ENCODE measurements around the gene ADAMTSL1. TPM values are rescaled to one million over a fixed set of nuclear protein-coding genes. Genes with fewer than 3 reads are reported as not detected.

Gene ADAMTSL1
- polyA plus RNA-seq, 10 donors = 10.8 to 27.8 (median 16.3) TPM

DNA sequence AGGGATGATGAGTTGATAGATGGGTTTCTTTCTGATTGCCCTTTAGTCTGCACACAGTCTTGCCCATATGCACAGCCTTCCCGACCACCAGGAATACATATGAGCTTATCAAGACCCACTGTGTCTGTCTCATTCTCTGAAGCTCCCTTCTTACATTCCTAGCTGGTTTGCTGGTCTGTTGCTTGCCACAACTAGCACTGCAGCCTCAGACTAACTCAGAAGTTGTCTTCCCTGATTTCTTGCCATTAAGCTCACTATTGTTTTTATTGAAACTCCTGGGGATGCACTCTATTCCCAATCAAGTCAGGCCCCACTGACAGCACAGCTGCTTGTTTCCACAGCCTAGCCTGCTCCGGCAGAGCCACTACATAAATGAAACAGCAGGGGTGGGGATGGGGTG, 461.6 kb downstream of the ADAMTSL1 start:
- DNase-seq = peak in 1 of 3 donors; percentile 36

DNA sequence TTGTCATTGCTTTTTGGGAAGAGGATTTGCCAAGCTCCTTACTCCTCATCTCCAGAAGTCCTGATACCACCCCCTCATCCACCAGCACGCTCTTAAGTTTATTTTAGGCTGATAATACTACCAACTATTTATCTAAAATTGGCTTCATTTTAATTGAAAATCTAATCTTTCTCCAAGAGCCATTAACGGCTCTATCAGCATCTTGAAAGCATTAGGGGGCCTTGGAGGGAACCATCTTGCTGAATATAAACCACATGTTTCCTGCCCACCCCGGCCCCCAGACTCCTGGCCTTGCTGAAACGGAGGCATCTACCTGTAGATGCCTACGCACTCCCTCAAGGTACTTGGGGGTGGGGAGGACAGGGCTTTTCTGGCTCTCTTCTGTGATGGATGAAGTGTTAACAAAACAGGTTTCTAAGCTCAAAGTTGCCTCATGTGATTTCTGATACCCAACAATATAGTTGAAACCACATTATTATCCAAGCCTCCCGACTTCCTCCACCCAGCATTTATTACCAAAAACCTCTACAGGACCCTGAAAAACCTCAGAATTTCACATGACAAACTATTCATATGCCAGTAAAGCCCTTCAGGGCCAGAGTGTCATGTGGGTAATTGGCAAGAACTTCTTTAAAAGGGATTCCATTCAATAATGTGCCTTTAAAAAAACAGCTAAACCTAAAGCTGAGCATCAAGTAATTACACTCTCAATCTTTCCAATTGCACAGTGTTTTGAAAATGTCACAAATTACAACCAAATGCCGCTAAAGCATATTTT, 462.3 kb downstream of the ADAMTSL1 start:
- no peak for DNase-seq

DNA sequence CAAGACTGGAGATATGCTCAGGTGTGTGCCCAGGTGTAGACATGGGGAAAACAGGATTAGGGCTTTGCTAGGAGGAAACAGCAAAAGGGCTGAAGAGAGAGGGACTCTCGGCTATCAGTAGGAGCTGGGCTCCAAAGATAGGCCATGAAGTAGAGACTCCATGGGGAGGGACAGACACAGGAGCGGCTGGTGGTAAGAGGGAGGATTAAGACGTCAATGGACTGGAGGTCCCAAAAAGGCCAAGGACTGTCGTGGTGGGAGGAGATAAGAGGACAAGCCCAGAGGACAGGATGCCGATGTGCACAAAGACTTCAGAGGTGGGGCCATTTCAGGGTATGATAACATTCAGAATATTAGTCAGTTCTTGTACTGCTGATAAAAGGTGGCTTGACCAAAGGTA, 466.0 kb downstream of the ADAMTSL1 start:
- DNase-seq = no peak

GRCh38 chr9:18941060-18941740, 467.2 kb downstream of the ADAMTSL1 start:
- no peak for DNase-seq

GRCh38 chr9:18942801-18943200, 468.8 kb downstream of the ADAMTSL1 start:
- DNase-seq = no peak

GRCh38 chr9:18947892-18948339, 474.0 kb downstream of the ADAMTSL1 start:
- no peak for DNase-seq

GRCh38 chr9:18951936-18952335, 478.0 kb downstream of the ADAMTSL1 start:
- DNase-seq = no peak

DNA sequence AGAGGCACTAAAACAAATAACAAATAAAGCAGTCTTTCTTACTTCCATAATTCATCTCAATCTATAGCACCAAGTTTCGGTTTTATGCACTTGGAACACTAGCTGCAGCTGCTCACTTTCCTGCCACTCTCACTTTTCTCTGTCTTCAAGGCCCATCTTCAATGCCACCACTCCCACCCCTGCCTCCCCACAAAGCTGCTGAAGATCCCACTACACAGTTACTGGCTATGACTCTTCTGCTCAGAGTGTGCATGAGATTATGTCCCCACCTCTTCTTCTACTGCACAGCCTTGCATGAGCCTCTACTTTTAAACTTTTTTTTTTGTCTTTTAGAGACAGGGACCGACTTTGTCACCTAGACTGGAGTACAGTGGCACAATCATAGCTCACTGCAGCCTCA, 481.7 kb downstream of the ADAMTSL1 start:
- no peak for DNase-seq
